ENCODE measurements around the gene RETREG1.

DNA sequence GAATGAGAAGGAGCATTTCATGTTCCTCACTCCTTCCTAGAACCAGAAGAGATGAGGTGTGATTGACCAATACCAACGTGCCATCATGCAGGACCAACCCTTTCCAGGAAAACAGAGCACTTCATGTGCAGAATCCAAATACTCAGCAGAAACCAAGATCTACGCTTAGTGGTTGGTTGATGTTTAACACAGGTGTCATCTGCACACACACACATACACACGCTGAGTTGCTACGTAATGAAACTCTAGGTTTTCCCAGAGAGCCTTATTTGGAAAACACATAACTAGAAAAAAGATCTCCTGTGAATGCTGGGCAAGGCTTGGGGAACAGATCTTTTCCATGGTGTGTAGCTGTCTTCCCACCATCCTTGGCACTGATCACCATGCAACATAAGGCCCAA, 130.1 kb downstream of the RETREG1 start:
- TF ChIP-seq CTCF (conservative IDR thresholded peaks at IDR 0.05) (no peak), ZFX (IDR thresholded peaks at IDR 0.05) (no peak)

Data from C4-2B (cell line).